IPS DF 6.9 (cell line): Measurements from ENCODE around the gene CERS6.

Experiments
- DNase-seq: peaks from one replicate; pipeline ENCODE4 v3.0.0-alpha.2; 2013; ENCODE audit warnings: low read depth, low spot score
- H3K27ac ChIP-seq: one replicate; pipeline ENCODE4 v1.5.1; 2013; ENCODE audit warnings: low read length, control low read depth
- H3K27me3 ChIP-seq: 2 replicates; pipeline ENCODE4 v1.6.1; 2013; ENCODE audit warnings: mild to moderate bottlenecking, low read length; ENCODE audit not compliant: control insufficient read depth, insufficient read depth
- H3K36me3 ChIP-seq: 2 replicates; pipeline ENCODE4 v1.6.1; 2013; ENCODE audit warnings: low read length; ENCODE audit not compliant: control insufficient read depth, insufficient read depth
- H3K4me1 ChIP-seq: 2 replicates; pipeline ENCODE4 v1.6.1; 2013; ENCODE audit warnings: low read length; ENCODE audit not compliant: control insufficient read depth, insufficient read depth
- H3K4me3 ChIP-seq: 2 replicates; pipeline ENCODE4 v1.5.1; 2013; ENCODE audit warnings: mild to moderate bottlenecking, low read length
- H3K9me3 ChIP-seq: 2 replicates; pipeline ENCODE4 v1.6.1; 2013; ENCODE audit warnings: low read length, inconsistent platforms; ENCODE audit not compliant: control insufficient read depth, insufficient read depth
- WGBS: extraction: QIAGEN DNeasy Blood & Tissue Kit; methylation state at CpG from one replicate; pipeline ENCODE4 v1.1.7; 2013; ENCODE audit warnings: mixed read lengths, missing lambda C conversion rate; ENCODE audit not compliant: insufficient read length, insufficient coverage; 5-methylcytosine and 5-hydroxymethylcytosine counted together

The CERS6 gene

DNA sequence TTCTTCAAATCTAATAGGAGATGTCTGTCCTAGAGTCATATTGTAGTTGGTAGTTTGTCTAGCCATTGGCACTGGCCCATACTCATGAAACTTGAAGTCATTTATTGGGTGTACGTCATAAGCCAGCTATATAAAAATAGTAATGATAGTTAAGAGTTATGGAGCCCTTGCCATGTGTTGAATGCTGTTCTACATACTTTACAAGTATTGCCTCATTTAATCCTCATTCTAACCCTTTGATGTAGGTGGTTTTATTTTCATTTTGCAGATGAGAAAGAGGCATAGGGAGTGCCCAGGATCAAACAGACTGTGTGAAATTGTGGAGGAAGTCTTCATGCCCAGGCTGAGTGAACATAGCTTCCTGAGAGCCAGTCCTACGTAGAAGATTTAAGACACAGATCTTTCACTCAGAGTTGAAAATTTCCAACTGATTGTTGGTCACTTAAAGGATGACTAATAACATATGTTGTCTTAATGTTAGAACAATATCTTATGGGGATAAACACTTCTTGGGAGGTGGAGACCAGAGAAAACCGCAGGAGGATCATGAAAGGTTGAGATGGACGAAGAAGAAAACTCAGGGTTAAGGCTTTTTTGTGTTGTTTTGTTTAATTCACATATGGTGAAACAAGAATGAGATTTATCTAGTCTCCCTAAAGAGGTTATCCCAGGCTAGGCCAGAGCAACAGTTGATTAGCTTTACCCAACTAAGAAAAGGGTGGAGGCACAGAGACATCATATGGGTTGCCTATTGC, 156.0 kb downstream of the CERS6 start:
- Histone ChIP-seq H3K9me3 (no peaks in the 10 kb centered on the region), H3K27ac (no peak overlapping the region), H3K27me3 (no peaks in the 10 kb centered on the region), H3K4me1 (no peaks in the 10 kb centered on the region), H3K4me3 (no peak overlapping the region), H3K36me3 (no peaks in the 10 kb centered on the region)
- WGBS = no CpG with 5 or more reads among the region's 4 CpGs
- DNase-seq = no peak

DNA sequence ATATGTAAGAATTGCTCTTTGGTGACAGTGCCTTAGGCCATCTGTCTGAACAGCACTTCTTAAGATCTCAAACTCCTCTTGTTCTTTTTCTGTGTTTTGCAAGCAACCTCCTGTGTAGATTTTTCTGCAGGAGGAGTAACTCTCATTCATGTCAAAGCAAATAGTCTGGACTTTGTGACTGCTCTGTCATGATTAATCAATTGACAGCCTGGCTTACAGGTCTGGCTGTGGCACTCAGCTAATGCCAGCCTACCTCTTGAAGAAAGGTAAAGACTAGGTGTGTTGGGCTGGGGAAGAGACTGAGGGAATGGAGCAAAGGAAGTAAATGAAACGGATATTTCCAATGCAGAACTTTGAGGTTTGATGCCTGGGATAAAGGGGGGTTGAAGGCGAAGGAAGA, 156.6 kb downstream of the CERS6 start:
- Histone ChIP-seq H3K27ac (no peak overlapping the region), H3K9me3 (no peaks in the 10 kb centered on the region), H3K4me1 (no peaks in the 10 kb centered on the region), H3K36me3 (no peaks in the 10 kb centered on the region), H3K27me3 (no peaks in the 10 kb centered on the region), H3K4me3 (no peak overlapping the region)
- no CpG with 5 or more reads among the region's 2 CpGs for WGBS
- no peak for DNase-seq

DNA sequence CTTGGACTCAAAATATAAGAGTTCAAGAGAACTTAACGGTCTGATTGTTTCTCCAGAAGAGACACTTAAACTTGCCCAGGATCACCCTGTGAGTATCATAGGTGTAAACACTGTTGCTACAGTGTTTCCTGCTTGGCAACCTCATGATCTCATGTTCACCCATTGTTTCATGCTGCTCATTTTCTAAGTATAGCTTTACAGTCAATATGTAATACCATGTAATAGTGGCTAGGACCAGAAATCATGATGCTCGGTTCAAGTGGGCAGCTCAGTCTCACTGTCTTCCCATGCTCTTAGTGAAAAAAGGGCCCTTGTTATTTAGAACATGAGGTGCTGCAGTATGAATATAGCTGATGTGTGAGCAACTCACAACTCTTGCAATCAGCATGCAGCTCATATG, 157.5 kb downstream of the CERS6 start:
- no peaks in the 10 kb centered on the region for H3K27me3 ChIP-seq
- no peaks in the 10 kb centered on the region for H3K9me3 ChIP-seq
- no peak overlapping the region for H3K4me3 ChIP-seq
- no peak for DNase-seq
- no peak overlapping the region for H3K27ac ChIP-seq
- H3K4me1 ChIP-seq = no peaks in the 10 kb centered on the region
- H3K36me3 ChIP-seq = no peaks in the 10 kb centered on the region
- no CpG with 5 or more reads among the region's 2 CpGs for WGBS

DNA sequence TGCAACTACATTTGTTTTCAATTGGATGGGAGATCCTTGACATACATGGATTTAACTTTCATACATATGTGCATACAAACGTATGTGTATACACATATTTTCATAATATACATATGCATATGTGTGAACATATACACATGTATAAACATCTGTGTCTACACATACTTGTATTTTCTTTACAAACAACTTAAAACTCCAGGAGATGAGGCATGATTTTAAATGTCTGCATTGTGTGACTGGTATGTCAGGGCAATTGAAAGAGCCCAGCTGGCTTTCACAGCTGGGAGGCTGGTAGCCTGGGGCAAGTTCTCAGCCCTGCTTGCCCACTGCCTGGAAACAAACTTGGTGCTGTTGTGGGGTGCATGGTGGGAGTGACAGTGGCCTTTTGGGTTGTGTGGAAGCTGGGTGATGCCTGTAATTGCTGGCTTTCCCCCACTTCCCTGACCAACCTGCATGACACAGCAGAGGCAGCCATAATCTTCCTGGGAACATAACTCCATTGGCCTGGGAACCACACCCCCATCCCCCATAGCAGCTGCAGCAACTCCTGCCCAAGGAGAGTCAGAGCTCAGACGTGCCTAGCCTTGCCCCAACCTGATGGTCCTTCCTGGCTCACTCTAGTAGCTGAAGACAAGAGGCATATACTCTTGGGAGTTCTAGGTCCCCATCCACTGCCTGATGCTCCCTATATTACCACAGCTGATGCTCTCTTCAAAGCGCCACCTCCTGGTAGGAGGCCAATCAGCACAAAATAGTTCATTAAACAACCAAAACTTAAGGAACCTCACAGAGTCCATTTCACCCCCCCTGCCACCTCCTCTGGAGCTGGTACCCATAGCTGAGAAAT, 158.3 kb downstream of the CERS6 start:
- WGBS = no CpG with 5 or more reads among the region's 3 CpGs
- no peaks in the 10 kb centered on the region for H3K27me3 ChIP-seq
- no peak for DNase-seq
- H3K4me3 ChIP-seq = no peak overlapping the region
- no peaks in the 10 kb centered on the region for H3K4me1 ChIP-seq
- H3K9me3 ChIP-seq = no peaks in the 10 kb centered on the region
- H3K27ac ChIP-seq = no peak overlapping the region
- H3K36me3 ChIP-seq = no peaks in the 10 kb centered on the region

DNA sequence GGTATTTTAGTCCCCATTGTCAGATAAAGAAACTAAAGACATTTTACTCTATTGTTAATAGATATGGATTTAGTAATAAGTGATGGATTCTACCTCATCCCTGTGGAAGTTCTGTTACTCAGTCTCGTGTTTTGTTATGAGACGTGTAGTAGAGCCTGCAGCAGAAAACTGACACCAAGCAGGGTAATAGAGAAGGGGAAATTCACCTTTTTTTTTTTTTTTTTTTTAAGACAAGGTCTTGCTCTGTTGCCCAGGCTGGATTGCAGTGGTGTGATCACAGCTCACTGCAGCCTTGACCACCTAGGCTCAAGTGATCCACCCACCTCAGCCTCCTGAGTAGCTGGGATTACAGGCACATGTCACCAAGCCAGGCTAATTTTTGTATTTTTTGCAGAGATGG, 164.5 kb downstream of the CERS6 start:
- no peaks in the 10 kb centered on the region for H3K9me3 ChIP-seq

DNA sequence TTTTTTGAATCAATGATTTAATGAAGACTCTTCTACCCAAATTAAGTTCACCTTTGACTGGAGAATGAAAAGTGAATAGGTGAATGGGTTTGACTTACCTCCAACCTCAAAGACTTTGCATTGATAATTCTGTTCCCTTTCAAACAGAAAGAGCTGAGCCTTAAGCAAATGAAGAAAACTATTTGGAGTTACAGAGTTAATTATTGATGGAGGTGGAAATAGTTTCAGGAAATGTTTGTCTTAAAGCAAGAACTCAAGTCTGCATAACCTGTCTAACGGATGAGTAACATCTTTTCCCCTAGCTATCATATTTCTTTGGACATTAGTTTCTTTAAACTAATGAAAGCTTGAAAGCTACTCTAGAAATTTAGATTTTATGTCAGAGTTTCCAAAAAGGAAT, 166.5 kb downstream of the CERS6 start:
- Histone ChIP-seq H3K9me3 (no peaks in the 10 kb centered on the region), H3K36me3 (no peaks in the 10 kb centered on the region), H3K4me3 (no peak overlapping the region), H3K27ac (no peak overlapping the region), H3K4me1 (no peaks in the 10 kb centered on the region; the same call in none of the 2 replicates), H3K27me3 (no peaks in the 10 kb centered on the region)
- no peak for DNase-seq
- WGBS = no CpG with 5 or more reads among the region's 1 CpG

More for the DNA sequence above, 164.5 kb downstream of the CERS6 start:
- no peaks in the 10 kb centered on the region for H3K36me3 ChIP-seq
- H3K4me3 ChIP-seq = no peak overlapping the region
- no peak overlapping the region for H3K27ac ChIP-seq
- no CpG with 5 or more reads among the region's 2 CpGs for WGBS
- no peaks in the 10 kb centered on the region for H3K27me3 ChIP-seq
- DNase-seq = no peak
- no peaks in the 10 kb centered on the region for H3K4me1 ChIP-seq

DNA sequence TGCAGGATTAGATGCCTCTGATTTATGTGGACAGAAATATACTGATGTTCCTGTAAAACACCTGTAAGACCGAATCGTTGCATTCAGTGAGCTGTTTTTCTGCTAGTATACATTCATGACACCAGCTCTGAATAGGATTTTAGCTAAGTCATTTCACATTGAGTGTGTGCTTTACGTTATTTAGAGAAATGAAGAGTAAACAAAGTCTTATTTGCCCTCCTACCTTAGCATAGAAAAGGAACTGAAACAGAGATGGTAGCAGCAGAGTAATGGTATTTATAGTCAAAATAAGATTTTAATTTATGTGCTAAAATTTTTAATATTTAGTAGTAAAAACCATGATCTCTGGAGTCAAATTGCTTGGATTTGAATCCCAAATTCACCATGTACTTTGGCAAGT, 168.0 kb downstream of the CERS6 start:
- no peak overlapping the region for H3K27ac ChIP-seq
- no peaks in the 10 kb centered on the region for H3K9me3 ChIP-seq
- no CpG with 5 or more reads among the region's 3 CpGs for WGBS
- H3K27me3 ChIP-seq = no peaks in the 10 kb centered on the region
- H3K4me3 ChIP-seq = no peak overlapping the region
- no peaks in the 10 kb centered on the region for H3K36me3 ChIP-seq
- DNase-seq = no peak
- no peaks in the 10 kb centered on the region; the same call in none of the 2 replicates for H3K4me1 ChIP-seq

DNA sequence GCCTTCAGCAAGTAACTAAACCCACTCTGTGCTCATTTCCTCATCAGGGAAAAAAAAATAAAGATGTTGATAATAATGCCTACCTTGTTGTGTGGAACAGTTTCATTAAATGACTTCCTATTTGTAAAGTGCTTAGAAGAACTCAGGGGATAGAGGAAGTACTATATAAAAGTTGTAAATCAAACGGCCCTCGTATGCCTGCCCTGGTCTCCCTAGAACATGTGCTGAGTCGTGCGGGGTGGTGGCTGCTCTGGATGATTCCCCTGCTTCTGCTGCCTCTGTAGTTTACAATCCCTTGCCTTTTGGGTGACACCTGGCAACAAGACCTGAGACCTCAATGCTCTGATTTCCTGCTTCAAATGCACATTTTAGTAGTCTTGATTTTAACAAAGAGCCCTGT, 170.0 kb downstream of the CERS6 start:
- Histone ChIP-seq H3K27me3 (no peaks in the 10 kb centered on the region), H3K27ac (no peak overlapping the region), H3K36me3 (no peaks in the 10 kb centered on the region), H3K9me3 (no peaks in the 10 kb centered on the region), H3K4me1 (no peaks in the 10 kb centered on the region; the same call in none of the 2 replicates), H3K4me3 (no peak overlapping the region)
- WGBS = no CpG with 5 or more reads among the region's 4 CpGs
- no peak for DNase-seq

DNA sequence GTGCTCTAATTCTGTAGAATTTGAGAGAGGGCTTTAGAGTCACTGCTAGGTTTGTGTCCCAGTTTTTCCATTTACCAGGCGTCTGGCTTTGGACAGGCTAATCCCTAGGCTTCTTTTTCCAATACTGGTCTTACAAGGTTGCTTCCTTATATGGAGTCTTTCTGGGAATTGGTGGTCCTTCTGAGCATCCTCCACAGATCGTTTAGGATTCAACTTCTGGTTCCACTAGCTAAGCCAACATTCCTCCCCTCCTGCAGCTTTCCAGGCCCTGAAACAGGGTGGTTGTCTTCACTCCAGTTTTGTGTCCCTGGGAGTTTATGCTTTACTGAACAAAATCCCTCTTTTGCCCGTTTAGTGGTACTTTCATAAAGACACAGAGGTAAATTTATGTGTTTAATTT, 170.6 kb downstream of the CERS6 start:
- Histone ChIP-seq H3K36me3 (no peaks in the 10 kb centered on the region), H3K27me3 (no peaks in the 10 kb centered on the region), H3K27ac (no peak overlapping the region), H3K4me1 (no peaks in the 10 kb centered on the region; the same call in none of the 2 replicates), H3K4me3 (no peak overlapping the region), H3K9me3 (no peaks in the 10 kb centered on the region)
- DNase-seq = no peak
- no CpG with 5 or more reads among the region's 3 CpGs for WGBS

DNA sequence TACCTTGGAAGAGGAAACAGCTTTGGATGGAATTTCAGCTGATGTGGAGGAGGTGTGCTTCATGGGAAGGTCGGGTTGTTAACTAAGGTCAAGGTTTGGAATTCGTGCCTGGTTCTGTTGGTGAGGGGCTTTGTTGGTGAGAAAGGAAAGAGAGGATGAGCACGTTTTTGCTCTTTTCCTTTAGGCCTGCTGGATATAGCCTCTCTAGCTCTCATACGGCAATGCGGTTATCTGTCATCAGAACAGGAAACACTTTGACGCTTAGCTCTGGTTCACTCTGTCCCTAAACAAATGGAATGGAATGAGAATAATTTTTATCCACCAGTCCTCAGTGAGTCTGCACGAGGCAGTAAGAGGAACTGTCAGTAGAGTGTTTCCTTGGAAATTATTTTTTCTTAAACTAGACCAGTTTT, 176.6 kb downstream of the CERS6 start:
- no peak overlapping the region for H3K4me3 ChIP-seq

More for the DNA sequence above, 176.6 kb downstream of the CERS6 start:
- peaks cover 5% of the 10 kb centered on the region; the same call in 1 of the 2 replicates for H3K4me1 ChIP-seq
- no peaks in the 10 kb centered on the region for H3K36me3 ChIP-seq
- no peak for DNase-seq
- H3K9me3 ChIP-seq = no peaks in the 10 kb centered on the region
- H3K27ac ChIP-seq = no peak overlapping the region
- peaks cover 2% of the 10 kb centered on the region; the same call in 1 of the 2 replicates for H3K27me3 ChIP-seq
- no CpG with 5 or more reads among the region's 7 CpGs for WGBS
